ENCODE results near the gene CDC45. TPM values are rescaled to one million over a fixed set of nuclear protein-coding genes. Genes with fewer than 3 reads are reported as not detected.

CDC45 gene
- total RNA-seq, 1 donor from 2014 or later: 0.82 TPM

DNA sequence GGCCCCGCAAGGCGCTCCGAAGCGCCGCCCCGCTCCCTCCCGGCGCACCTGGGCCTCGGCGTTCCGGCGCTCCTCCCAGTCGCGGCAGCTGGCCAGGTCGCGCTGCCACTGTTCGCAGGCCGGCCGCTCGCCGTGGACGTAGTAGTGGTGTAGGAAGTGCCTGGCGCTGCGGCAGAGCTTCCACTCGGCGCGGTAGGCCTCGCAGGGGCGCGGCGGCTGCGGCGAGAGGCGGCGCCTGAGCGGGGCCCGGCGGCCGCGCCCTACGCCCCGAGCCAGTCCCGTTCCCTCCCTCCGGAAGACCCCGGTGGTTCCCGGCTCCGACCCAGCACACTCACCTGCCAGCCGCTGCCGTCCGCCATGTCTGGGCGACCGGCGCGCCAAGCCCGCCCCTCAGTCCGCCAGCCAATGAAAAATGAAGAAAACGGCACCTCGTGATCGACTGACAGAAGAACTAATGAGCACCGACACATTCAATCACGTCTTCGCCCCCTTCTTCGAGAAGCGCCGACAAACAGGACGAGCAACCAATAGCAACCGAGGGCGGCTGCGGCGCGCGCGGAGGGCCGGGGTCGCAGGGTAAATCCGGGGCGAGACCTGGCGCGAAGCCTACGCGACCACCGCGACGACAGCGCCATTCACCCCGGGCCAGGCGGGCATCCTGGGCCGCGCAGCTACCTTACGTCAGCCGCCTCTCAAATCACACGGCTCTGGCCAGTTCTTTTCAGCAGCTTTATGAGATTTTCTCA lies 32.2 kb upstream of the CDC45 start, which contains the start of gene C22orf39:
C22orf39 (minus strand) TSS at position 382 of the 746 bp plus-strand sequence; CDS start at position 359, 23 bp downstream.
- DNase-seq (ENCODE audit: low spot score in 2 of 2): peak; percentile 99
- peak; percentile 89 for FAIRE-seq

GRCh38 chr22:19448076-19448607 lies 31.6 kb upstream of the CDC45 start:
- FAIRE-seq (no peak), DNase-seq (ENCODE audit: low spot score in 2 of 2) (peak; percentile 47 to 49)

- FAIRE-seq (no peak), DNase-seq (ENCODE audit: low spot score in 2 of 2) (no peak)
Measured at GRCh38 chr22:19448739-19449421, 30.8 kb upstream of the CDC45 start.

DNA sequence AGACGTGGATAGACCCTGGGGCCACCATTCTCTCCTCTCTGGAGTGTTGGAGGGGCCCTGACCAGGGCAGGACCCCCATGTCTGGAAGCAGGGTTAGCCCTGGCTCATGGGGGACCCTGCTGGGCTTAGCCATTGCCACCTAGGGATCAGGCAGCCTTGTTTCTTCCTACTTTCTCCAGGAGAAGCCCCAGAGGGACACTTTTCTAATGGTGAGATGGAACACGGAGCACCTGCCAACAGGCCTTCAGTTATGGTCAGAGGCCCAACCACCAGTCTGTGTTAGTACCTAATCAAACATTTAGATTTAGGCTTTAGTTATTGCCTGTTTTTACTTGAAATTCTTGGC lies 30.3 kb upstream of the CDC45 start:
- FAIRE-seq (no peak), DNase-seq (ENCODE audit: low spot score in 2 of 2) (no peak)

GRCh38 chr22:19450363-19451175 lies 29.2 kb upstream of the CDC45 start:
- DNase-seq (ENCODE audit: low spot score in 2 of 2) (no peak), FAIRE-seq (no peak)

GRCh38 chr22:19451570-19451969 lies 28.1 kb upstream of the CDC45 start:
- DNase-seq (ENCODE audit: low spot score in 2 of 2) (no peak), FAIRE-seq (no peak)

- FAIRE-seq (no peak), DNase-seq (ENCODE audit: low spot score in 2 of 2) (no peak)
Measured at GRCh38 chr22:19453718-19454117, 26.0 kb upstream of the CDC45 start.

DNA sequence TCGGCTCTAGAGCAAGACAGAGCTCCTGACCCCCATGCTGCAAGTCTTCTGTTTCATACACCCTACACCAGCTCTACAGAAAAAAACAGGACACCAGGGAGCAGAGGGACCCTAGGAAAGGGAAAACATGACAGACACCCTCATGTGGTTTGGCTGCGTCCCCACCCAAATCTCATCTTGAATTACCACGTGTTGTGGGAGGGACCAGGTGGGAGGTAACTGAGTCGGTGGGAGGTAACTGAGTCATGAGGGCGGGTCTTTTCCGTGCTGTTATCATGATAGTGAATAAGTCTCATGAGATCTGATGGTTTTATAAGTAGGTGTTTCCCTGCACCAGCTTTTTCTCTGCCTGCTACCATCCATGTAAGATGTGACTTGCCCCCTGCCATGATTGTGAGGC lies 25.6 kb upstream of the CDC45 start:
- DNase-seq (ENCODE audit: low spot score in 2 of 2) (no peak), FAIRE-seq (no peak)

- FAIRE-seq (no peak), DNase-seq (ENCODE audit: low spot score in 2 of 2) (no peak)
Measured at GRCh38 chr22:19455033-19455432, 24.7 kb upstream of the CDC45 start.

DNA sequence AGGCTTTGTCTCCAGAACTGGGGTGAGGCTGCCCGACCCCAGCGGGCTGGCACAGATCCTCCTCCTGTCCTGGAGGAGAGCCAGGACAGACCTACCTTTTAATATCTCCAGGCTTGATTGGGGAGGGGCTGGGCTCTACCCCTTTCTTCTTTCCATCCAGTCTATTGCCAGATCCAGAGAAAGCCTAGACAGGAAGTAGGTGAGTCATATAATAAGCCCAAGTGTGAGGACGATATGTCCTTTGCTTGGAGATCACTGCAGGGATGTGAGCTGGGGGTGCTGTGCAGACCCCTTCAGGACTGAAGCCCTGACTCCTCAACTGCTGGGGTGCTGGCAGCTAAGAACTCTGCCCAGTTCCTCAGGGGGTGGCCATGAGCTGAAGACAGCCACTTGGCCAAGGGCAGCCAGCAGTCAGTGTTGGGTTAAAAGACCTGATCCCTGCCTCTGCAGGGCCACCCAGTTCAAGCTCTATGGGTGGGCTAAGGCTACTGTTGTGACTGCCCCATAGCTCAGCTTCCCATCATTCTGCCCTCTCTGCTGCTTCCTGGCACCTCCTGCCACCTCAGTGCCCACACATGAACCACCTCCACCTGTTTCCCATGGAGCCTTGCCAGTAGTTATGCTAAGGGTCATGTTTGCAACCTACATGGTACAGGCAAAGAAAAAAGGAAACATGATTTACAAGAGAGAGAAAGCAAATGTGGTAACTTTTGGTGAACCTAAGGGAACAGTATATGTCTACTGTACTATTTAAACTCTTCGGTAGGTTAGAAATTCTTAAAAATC lies 23.9 kb upstream of the CDC45 start:
- DNase-seq (ENCODE audit: low spot score in 2 of 2): no peak
- FAIRE-seq: no peak

GRCh38 chr22:19456541-19456940 lies 23.2 kb upstream of the CDC45 start:
- DNase-seq (ENCODE audit: low spot score in 2 of 2) (no peak), FAIRE-seq (no peak)

- FAIRE-seq (no peak), DNase-seq (ENCODE audit: low spot score in 2 of 2) (no peak)
Measured at GRCh38 chr22:19457828-19458428, 21.8 kb upstream of the CDC45 start.

- no peak for FAIRE-seq
- no peak for DNase-seq (ENCODE audit: low spot score in 2 of 2)
Measured at GRCh38 chr22:19460036-19460435, 19.7 kb upstream of the CDC45 start.

GRCh38 chr22:19461506-19461905 lies 18.2 kb upstream of the CDC45 start:
- DNase-seq (ENCODE audit: low spot score in 2 of 2): no peak

DNA sequence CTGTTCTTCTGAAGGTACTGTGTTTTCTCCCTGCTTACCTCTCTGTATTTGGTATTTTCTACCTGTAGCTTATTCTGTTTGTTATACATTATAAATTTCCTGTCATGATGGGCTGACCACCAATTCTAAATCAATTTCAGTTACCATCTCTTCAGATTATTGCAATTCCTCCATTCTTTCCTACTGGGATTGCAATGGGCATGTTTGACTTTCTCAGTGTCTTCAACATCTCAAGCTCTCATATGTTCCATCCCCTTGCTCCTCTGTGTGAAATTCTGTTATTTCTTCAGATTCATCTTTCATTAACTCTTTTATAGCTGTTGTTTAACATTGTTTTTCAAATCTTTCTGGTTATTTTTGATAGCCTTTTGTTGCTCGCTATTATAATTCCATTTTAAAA lies 16.7 kb upstream of the CDC45 start:
- DNase-seq (ENCODE audit: low spot score in 2 of 2) (no peak), FAIRE-seq (no peak)

More at GRCh38 chr22:19461506-19461905, 18.2 kb upstream of the CDC45 start:
- FAIRE-seq: no peak

- FAIRE-seq (no peak), DNase-seq (ENCODE audit: low spot score in 2 of 2) (no peak)
Measured at GRCh38 chr22:19463491-19464469, 15.9 kb upstream of the CDC45 start.

GRCh38 chr22:19464546-19464945 lies 15.2 kb upstream of the CDC45 start:
- DNase-seq (ENCODE audit: low spot score in 2 of 2) (no peak), FAIRE-seq (no peak)

GRCh38 chr22:19464975-19465374 lies 14.7 kb upstream of the CDC45 start:
- no peak for DNase-seq (ENCODE audit: low spot score in 2 of 2)

More at GRCh38 chr22:19464975-19465374, 14.7 kb upstream of the CDC45 start:
- FAIRE-seq: no peak
